Measurements from ENCODE around the gene PARVG.

GRCh38 chr22:44160421-44160820 lies 20.3 kb upstream of the PARVG start:
- TF ChIP-seq PCBP1 (IDR thresholded peaks at IDR 0.05; ENCODE audit: low read depth, low read length, poor library complexity, severe bottlenecking) (no peak), BCLAF1 (IDR thresholded peaks at IDR 0.05; ENCODE audit: borderline replicate concordance in 1 of 2, control insufficient read depth in 1 of 2, low read depth in 2 of 2, low read length in 1 of 2) (no peak), EP300 (IDR thresholded peaks at IDR 0.05; ENCODE audit: low read length) (no peak), CTCF (IDR thresholded peaks at IDR 0.05 in 2 of 3, conservative IDR thresholded peaks at IDR 0.05 in 1 of 3; ENCODE audit: insufficient read depth in 2 of 3, low read depth in 1 of 3, low read length in 3 of 3) (no peak), RFX5 (IDR thresholded peaks at IDR 0.05; ENCODE audit: low read depth, low read length) (no peak), USF2 (CRISPR knock-in tag; IDR thresholded peaks at IDR 0.05) (no peak)

Data from K562 (cell line).